Gastroesophageal sphincter (tissue), 3 donors: Measurements from ENCODE around the gene LRP10.

Source experiments
- CTCF ChIP-seq, 4 experiments: fragments of 200-600 bp in 2 of 4; fragments of 450-650 bp in 2 of 4; sonication (generic) in 1 of 4; IDR thresholded peaks; one replicate each; pipeline ENCODE4 v1.5.1; 2017 to 2019; ENCODE audit warnings: antibody characterized with exemption in 4 of 4, mild to moderate bottlenecking in 2 of 4, moderate library complexity in 2 of 4
- EP300 ChIP-seq: sonication (generic); formaldehyde crosslinking; IDR thresholded peaks from one replicate; pipeline ENCODE4 v1.6.1; 2017; ENCODE audit warnings: antibody characterized with exemption, mild to moderate bottlenecking
- POLR2A ChIP-seq, 2 donors: fragments of 450-650 bp; IDR thresholded peaks; one replicate each; pipeline ENCODE4 v1.6.1; 2017; ENCODE audit warnings: antibody characterized with exemption in 2 of 2, mild to moderate bottlenecking in 2 of 2, moderate library complexity in 1 of 2
- POLR2AphosphoS5 ChIP-seq: sonication (generic); formaldehyde crosslinking; IDR thresholded peaks from one replicate; pipeline ENCODE4 v1.6.1; 2017; ENCODE audit warnings: antibody characterized with exemption

GRCh38 chr14:22843123-22843925, 28.2 kb upstream of the LRP10 start:
- TF ChIP-seq CTCF (IDR thresholded peaks at IDR 0.05) (no peak), POLR2A (IDR thresholded peaks at IDR 0.05) (no peak), POLR2AphosphoS5 (no peak), EP300 (no peak)
